ENCODE data around the gene RFESD. TPM values are rescaled to one million over a fixed set of nuclear protein-coding genes. Genes with fewer than 3 reads are reported as not detected.

RFESD gene
- total RNA-seq, 1 donor from 2014 or later, result 0.97 TPM

DNA sequence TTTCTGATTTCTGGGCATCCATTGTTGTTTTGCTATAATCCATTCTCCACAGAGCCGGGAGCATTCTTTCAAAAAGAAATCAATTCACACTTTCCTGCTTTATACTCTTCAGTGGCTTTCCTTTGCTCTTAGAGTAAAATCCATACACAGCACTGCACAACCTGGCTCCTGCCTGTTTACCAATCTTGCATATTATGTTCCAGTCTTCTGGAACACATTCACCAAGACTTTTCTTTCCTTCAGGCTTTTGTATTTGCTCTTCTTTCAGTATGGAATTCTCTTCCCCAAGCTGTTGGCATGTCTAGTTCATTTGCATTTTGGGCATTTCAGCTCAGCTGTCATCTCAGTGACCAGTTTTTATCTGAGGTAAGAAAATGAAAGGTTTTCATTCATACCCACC lies 6.3 kb downstream of the RFESD start:
- H3K36me3 Mint-ChIP-seq (ENCODE audit: low read depth), result no peaks in the 10 kb centered on the region
- TF ChIP-seq, protein P1, sequence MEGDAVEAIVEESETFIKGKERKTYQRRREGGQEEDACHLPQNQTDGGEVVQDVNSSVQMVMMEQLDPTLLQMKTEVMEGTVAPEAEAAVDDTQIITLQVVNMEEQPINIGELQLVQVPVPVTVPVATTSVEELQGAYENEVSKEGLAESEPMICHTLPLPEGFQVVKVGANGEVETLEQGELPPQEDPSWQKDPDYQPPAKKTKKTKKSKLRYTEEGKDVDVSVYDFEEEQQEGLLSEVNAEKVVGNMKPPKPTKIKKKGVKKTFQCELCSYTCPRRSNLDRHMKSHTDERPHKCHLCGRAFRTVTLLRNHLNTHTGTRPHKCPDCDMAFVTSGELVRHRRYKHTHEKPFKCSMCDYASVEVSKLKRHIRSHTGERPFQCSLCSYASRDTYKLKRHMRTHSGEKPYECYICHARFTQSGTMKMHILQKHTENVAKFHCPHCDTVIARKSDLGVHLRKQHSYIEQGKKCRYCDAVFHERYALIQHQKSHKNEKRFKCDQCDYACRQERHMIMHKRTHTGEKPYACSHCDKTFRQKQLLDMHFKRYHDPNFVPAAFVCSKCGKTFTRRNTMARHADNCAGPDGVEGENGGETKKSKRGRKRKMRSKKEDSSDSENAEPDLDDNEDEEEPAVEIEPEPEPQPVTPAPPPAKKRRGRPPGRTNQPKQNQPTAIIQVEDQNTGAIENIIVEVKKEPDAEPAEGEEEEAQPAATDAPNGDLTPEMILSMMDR (IDR thresholded peaks at IDR 0.05), result no peak
- DNase-seq (ENCODE audit: low spot score), result no peak
- no peak overlapping the region for H3K4me3 Mint-ChIP-seq (ENCODE audit: unreplicated experiment)
- no peak overlapping the region for H3K27ac Mint-ChIP-seq (ENCODE audit: unreplicated experiment)
- peaks cover 7% of the 10 kb centered on the region for H3K4me1 Mint-ChIP-seq (ENCODE audit: low read depth)
- H3K27me3 Mint-ChIP-seq (ENCODE audit: low read depth), result no peaks in the 10 kb centered on the region
- H3K9me3 Mint-ChIP-seq (ENCODE audit: low read depth), result no peaks in the 10 kb centered on the region

DNA sequence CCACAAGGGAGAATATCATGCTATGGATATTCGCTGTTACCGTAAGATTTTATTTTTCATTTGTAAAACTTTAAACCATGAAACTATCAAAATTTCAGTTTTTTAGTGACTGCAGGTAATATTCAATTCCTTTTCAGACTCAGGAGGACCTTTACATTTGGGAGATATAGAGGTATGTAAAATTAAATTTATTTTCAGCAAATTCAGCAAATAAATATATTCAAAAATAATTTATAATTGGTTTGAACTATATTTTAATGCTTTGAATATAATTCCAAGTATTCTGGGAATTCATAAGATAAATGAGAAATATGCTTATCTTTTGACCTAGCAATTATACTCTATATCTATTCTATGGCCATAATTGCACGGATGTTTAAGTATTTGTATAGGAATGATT lies 7.6 kb downstream of the RFESD start:
- H3K27ac Mint-ChIP-seq (ENCODE audit: unreplicated experiment), result no peak overlapping the region
- no peaks in the 10 kb centered on the region for H3K36me3 Mint-ChIP-seq (ENCODE audit: low read depth)
- TF ChIP-seq, protein P1 (IDR thresholded peaks at IDR 0.05), result no peak
- H3K9me3 Mint-ChIP-seq (ENCODE audit: low read depth), result no peaks in the 10 kb centered on the region
- no peak overlapping the region for H3K4me3 Mint-ChIP-seq (ENCODE audit: unreplicated experiment)
- no peak for DNase-seq (ENCODE audit: low spot score)
- H3K27me3 Mint-ChIP-seq (ENCODE audit: low read depth), result no peaks in the 10 kb centered on the region
- H3K4me1 Mint-ChIP-seq (ENCODE audit: low read depth), result peaks cover 2% of the 10 kb centered on the region

DNA sequence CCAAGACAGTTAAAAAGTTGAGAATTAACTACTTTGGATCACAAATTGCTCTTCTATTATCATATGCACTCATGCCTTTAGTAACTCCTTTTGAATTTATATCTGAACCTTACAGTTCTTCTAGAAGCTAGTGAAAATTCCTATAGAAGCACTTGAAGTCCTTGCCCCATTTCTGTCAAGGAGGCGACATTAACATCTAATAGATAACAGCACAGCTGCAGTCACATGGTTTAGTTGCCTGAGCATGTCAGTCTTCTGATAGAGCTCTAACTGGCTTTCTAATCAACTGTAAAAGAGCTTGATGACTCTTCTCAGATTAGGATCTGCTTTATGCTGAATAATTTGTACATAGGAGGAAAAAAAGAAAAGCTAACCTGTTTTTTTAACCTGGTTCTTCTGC lies 9.0 kb downstream of the RFESD start:
- Mint-ChIP-seq H3K4me3 (ENCODE audit: unreplicated experiment) (no peak overlapping the region), H3K36me3 (ENCODE audit: low read depth) (no peaks in the 10 kb centered on the region), H3K9me3 (ENCODE audit: low read depth) (no peaks in the 10 kb centered on the region), H3K4me1 (ENCODE audit: low read depth) (no peaks in the 10 kb centered on the region), H3K27me3 (ENCODE audit: low read depth) (no peaks in the 10 kb centered on the region), H3K27ac (ENCODE audit: unreplicated experiment) (no peak overlapping the region)
- DNase-seq (ENCODE audit: low spot score), result no peak
- TF ChIP-seq, protein P1 (IDR thresholded peaks at IDR 0.05), result no peak

DNA sequence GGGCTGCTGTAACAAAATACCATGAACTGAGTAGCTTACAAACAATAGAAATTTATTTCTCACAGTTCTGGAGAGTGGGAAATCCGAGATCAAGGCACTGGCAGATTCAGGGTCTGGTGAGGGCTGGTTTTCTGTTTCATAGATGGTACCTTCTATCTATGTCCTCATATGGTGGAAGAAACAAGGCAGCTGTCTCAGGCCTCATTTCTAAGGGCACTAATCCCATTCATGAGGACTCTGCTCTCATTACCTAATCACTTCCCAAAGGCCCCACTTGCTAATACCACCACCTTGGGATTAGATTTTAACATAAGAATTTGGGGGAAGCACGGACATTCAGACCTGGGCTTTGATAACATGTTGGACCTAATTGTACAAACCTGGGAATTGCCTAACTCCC lies 13.5 kb downstream of the RFESD start:
- H3K4me3 Mint-ChIP-seq (ENCODE audit: unreplicated experiment), result no peak overlapping the region
- H3K27me3 Mint-ChIP-seq (ENCODE audit: low read depth), result no peaks in the 10 kb centered on the region
- H3K27ac Mint-ChIP-seq (ENCODE audit: unreplicated experiment), result no peak overlapping the region
- H3K4me1 Mint-ChIP-seq (ENCODE audit: low read depth), result peaks cover 6% of the 10 kb centered on the region
- no peaks in the 10 kb centered on the region for H3K9me3 Mint-ChIP-seq (ENCODE audit: low read depth)
- TF ChIP-seq, protein P1 (IDR thresholded peaks at IDR 0.05), result no peak
- H3K36me3 Mint-ChIP-seq (ENCODE audit: low read depth), result no peaks in the 10 kb centered on the region
- no peak for DNase-seq (ENCODE audit: low spot score)

DNA sequence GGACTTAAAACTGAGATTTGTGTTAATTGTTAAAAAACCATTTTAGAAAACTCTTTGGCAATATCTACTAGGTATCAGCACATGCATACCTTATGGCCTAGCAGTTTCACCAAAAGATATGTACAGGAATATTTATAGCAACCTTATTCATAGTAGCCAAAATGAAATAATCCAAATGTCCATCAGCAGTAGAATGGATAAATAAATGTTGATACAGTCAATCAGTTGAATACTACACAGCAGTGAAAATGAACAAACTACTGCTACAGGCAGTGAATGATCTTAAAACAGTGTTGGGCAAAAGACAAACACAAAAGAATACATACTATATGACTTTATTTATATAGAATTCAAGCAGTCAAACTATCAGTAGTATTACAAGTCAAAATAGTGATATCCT lies 16.4 kb downstream of the RFESD start:
- DNase-seq (ENCODE audit: low spot score), result no peak
- TF ChIP-seq, protein P1 (IDR thresholded peaks at IDR 0.05), result no peak
- Mint-ChIP-seq H3K4me3 (ENCODE audit: unreplicated experiment) (no peak overlapping the region), H3K36me3 (ENCODE audit: low read depth) (no peaks in the 10 kb centered on the region), H3K9me3 (ENCODE audit: low read depth) (no peaks in the 10 kb centered on the region), H3K27ac (ENCODE audit: unreplicated experiment) (no peak overlapping the region), H3K27me3 (ENCODE audit: low read depth) (no peaks in the 10 kb centered on the region), H3K4me1 (ENCODE audit: low read depth) (peaks cover 13% of the 10 kb centered on the region)
